Activated naive CD8-positive, alpha-beta T cell (primary cell): ENCODE results near the gene GNAQ.

Experiments
- H3K27ac Mint-ChIP-seq: one replicate; pipeline ENCODE4 v1.8.0; 2021; ENCODE audit warnings: mixed read lengths
- H3K27me3 Mint-ChIP-seq: one replicate; pipeline ENCODE4 v1.8.0; 2021; ENCODE audit warnings: mixed read lengths
- H3K36me3 Mint-ChIP-seq: one replicate; pipeline ENCODE4 v1.8.0; 2021; ENCODE audit warnings: mixed read lengths
- H3K4me1 Mint-ChIP-seq: one replicate; pipeline ENCODE4 v1.8.0; 2021; ENCODE audit warnings: low read depth, mixed read lengths
- H3K4me3 Mint-ChIP-seq: one replicate; pipeline ENCODE4 v1.8.0; 2021; ENCODE audit warnings: mild to moderate bottlenecking, mixed read lengths
- H3K9me3 Mint-ChIP-seq: one replicate; pipeline ENCODE4 v1.8.0; 2021; ENCODE audit warnings: low read depth, mixed read lengths

GNAQ gene

DNA sequence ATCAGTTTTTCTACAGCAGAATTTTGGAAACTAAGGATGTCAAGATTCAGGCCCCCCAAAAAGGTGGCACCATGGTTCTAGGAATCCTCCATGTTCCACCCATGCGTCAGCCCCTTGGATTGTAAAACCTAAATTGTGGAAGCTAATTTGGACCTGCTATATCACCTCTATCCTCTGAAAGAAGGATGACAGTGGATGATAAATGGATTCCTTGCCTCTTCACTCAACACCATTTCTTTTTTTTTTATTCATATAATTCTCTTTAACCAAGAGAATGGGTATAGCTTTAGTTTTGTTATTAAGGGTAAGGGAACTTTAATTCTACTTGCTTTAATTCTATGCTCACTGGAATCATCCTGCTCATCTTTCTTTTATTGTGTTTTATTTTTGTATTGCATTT, 71.8 kb downstream of the GNAQ start:
- no peak overlapping the region for H3K27ac Mint-ChIP-seq
- no peaks in the 10 kb centered on the region for H3K27me3 Mint-ChIP-seq
- no peaks in the 10 kb centered on the region for H3K9me3 Mint-ChIP-seq
- H3K4me3 Mint-ChIP-seq: no peak overlapping the region
- H3K36me3 Mint-ChIP-seq: peaks cover 7% of the 10 kb centered on the region
- H3K4me1 Mint-ChIP-seq: peaks cover 57% of the 10 kb centered on the region

DNA sequence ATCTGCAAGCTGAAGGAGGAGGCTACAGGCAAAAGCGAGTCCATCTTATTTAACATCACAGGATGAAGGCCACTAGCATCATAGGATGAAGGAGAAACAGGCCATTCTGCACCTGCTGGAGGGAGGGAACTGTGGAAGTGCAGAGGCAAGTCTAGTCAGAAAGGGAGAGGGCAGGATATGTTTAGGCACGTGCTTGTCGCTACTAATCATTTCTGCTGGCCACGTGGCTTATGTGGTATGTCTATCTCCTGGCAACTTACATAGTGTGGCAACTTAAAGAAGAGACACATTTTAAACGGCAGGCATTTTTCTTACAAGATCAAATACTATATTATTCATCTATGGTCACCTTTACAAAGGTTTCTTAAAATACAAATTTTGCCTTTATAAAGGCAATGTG, 74.0 kb downstream of the GNAQ start:
- Mint-ChIP-seq H3K36me3 (peaks cover 4% of the 10 kb centered on the region), H3K27ac (peak overlapping the region; percentile 46), H3K4me1 (peaks cover 64% of the 10 kb centered on the region), H3K4me3 (no peak overlapping the region), H3K9me3 (no peaks in the 10 kb centered on the region), H3K27me3 (no peaks in the 10 kb centered on the region)

DNA sequence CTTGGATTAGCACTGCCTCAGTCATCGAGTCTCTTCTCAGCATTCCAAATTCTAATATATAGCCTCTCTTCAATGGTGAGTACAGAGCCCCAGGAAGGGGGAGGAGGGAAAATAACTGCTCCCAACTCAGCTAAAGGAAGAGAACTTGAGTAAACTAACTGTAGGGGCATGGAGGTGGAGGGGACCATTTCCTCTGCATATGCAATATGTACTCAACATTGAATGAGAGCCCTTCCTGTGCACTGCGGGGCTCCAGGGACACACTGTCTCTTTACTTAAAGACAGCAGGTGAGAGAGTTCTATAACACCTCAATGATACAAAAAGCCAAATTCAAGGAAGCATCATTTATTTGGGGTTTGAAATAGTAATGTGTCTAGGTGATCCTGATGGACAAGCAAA, 75.1 kb downstream of the GNAQ start:
- peaks cover 63% of the 10 kb centered on the region for H3K4me1 Mint-ChIP-seq
- H3K27me3 Mint-ChIP-seq: no peaks in the 10 kb centered on the region
- H3K4me3 Mint-ChIP-seq: no peak overlapping the region
- no peaks in the 10 kb centered on the region for H3K9me3 Mint-ChIP-seq
- H3K27ac Mint-ChIP-seq: no peak overlapping the region
- H3K36me3 Mint-ChIP-seq: peaks cover 2% of the 10 kb centered on the region

DNA sequence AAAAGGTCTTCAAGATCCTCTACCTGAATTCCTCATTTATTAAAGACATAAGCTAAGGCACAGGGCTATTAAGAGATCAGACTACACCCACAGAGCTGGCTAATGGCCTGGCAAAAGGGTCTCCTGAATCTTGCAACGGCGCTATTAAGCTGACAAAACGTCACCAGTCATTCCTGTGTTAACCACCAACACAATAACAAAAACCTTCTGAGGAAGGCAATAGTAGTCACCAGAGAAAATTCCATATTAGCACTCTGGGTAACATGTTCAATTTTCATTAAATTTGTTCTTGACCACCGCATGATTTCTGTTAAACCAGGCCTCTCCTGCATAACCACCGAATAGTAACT, 77.0 kb downstream of the GNAQ start:
- Mint-ChIP-seq H3K27ac (no peak overlapping the region), H3K4me1 (peaks cover 65% of the 10 kb centered on the region), H3K36me3 (no peaks in the 10 kb centered on the region), H3K4me3 (no peak overlapping the region), H3K9me3 (no peaks in the 10 kb centered on the region), H3K27me3 (no peaks in the 10 kb centered on the region)

DNA sequence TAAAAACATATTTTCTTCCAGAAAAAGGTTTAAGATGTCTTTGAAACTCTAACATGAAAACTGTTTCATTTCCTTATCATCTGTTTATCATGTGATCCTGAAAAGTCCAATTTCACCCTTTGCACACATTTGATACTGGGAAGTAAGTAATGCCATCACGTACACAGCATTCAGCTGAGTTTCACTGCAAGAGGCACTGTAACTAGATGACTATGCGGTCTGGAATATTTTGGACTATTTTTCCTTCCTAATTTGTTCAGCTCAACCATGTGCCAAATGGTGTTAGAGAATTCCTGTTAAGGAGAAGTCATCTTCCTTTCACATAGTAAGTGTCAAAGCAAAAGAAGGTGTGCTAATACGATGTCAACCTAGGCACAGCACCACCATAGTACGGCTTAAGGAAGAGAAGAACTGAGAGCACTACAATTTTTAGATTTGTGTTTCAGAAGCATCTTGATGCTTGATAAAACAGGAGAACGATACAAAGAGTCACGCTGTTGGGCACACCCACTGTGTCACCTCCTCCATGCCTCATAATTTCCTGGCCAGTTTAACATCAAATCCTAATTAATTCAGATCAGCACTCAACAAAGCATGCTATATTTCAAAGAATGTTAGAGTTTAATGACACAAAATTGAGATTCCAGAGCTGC, 77.5 kb downstream of the GNAQ start:
- Mint-ChIP-seq H3K27me3 (no peaks in the 10 kb centered on the region), H3K4me1 (peaks cover 64% of the 10 kb centered on the region), H3K36me3 (no peaks in the 10 kb centered on the region), H3K4me3 (no peak overlapping the region), H3K9me3 (no peaks in the 10 kb centered on the region), H3K27ac (no peak overlapping the region)

DNA sequence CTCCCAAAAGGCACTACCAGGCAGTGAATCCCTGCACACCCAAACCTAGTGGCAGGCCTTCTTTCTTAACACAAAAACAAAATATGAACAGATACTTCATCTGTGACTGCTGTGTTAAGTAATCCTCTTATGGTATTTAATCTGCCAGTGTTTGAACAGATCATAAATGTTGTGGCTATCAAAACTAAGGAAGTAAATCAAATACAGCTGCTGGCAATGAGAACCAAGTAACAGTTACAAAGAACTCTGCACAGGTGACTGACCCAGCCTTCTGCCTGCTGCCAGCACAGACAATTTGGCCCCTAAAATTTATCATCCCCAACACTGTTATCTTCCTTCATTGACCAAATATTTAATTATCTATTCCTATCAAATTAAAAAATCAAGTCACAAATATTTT, 78.0 kb downstream of the GNAQ start:
- Mint-ChIP-seq H3K27ac (no peak overlapping the region), H3K36me3 (no peaks in the 10 kb centered on the region), H3K9me3 (no peaks in the 10 kb centered on the region), H3K4me3 (no peak overlapping the region), H3K4me1 (peaks cover 65% of the 10 kb centered on the region), H3K27me3 (no peaks in the 10 kb centered on the region)

DNA sequence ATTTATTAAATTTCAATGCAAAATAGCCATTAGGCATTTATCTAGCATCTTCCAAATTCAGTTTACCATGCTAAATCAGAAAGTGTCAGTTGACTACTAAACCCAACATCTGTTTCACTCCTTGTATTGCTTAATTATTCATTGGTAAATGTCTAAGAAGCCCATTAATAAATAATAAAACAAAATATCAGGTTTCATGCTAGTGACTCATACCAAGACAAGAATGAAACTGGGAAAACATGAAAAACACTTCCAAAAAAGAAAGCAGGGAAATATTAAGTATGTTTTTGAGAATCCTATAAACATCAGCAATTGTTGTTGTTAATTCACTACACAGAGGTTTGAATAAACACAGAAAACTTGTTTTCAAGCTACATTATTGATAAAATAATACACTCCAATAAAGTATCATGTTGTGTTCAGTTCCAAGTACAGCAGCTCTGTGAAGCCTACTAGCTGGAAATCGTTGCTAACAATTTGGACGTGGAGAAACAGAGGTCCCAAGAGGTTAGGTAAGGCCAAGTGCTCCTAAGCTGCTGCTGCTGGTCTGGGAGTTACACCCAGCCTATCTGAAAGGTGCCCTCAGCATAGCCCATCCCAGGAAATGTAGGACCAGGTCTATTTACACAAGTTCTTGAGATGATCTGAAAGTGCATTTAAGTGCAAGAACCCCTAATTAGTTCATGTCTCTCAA, 78.8 kb downstream of the GNAQ start:
- Mint-ChIP-seq H3K4me3 (no peak overlapping the region), H3K27ac (no peak overlapping the region), H3K27me3 (no peaks in the 10 kb centered on the region), H3K9me3 (no peaks in the 10 kb centered on the region), H3K4me1 (peaks cover 58% of the 10 kb centered on the region), H3K36me3 (no peaks in the 10 kb centered on the region)

DNA sequence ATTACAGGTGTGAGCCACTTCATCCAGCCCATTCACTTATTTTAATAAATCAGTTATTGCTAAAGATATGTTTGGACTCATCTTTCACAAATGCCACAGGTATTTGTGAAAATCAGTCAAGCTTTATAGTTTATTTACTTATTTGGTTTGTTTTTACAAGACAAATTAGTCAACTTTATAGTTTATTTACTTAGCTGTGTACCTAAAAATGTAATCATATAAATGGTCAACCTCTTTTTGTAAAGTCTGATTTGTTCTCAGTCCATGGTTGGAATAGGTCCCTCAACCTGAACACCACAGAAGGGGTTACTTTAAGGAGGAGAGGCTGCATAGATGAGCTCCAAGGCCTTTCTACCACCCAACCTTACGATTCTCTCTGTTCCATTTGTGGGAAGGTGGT, 80.2 kb downstream of the GNAQ start:
- peaks cover 61% of the 10 kb centered on the region for H3K4me1 Mint-ChIP-seq
- H3K9me3 Mint-ChIP-seq: no peaks in the 10 kb centered on the region
- H3K27me3 Mint-ChIP-seq: no peaks in the 10 kb centered on the region
- no peak overlapping the region for H3K27ac Mint-ChIP-seq
- no peak overlapping the region for H3K4me3 Mint-ChIP-seq
- H3K36me3 Mint-ChIP-seq: no peaks in the 10 kb centered on the region

DNA sequence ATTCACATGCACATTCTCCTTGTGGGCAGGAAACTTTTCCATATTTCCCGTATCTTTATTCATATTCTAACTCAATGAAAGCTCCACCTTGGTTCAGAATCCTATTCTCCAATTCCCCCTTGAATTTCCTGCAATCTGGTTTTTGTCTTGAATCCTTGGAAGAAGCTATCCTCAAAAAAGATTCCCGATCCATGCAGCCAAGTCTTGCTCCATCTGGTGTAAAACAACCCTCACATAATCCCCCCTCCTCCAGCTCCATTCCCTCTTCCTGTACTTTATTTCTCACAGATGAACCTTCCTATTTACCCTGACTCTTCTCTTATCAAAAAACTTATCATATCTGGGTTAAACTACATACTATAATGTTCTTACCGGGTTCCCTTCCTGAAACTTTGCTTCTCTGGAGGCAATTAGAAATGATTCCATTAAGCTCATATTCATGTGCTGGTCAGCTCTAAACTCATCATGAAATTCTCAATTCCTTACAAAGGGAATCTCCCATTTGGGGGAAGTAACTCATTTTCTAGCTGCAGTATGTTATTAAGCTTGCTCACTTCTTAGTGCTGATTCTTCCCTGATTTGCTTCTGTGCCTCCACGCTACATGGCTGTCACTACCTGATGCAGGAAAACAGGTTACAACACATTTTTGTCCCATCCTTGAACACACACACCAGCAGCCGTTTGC, 81.7 kb downstream of the GNAQ start:
- peaks cover 73% of the 10 kb centered on the region for H3K4me1 Mint-ChIP-seq
- no peaks in the 10 kb centered on the region for H3K9me3 Mint-ChIP-seq
- H3K36me3 Mint-ChIP-seq: no peaks in the 10 kb centered on the region
- H3K4me3 Mint-ChIP-seq: no peak overlapping the region
- no peaks in the 10 kb centered on the region for H3K27me3 Mint-ChIP-seq
- no peak overlapping the region for H3K27ac Mint-ChIP-seq

DNA sequence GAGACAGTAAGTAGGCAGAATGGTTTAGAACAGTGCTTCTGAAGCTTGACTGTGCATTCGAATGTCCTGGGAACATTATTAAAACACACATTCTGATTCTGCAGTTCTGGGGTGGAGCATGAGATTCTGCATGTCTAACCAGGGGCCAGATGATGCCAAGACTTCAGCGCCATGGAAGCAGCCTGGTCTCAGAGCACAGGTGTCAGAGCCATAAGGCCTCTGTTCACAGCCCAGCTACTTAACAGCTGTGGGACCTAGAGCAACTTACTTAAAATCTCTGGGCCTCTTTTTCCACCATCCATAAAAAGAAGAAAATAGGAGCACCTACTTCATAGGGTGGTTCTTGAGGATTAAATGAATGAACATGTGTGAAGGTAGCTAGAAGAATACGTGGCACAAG, 84.0 kb downstream of the GNAQ start:
- Mint-ChIP-seq H3K36me3 (peaks cover 2% of the 10 kb centered on the region), H3K27ac (no peak overlapping the region), H3K4me1 (peaks cover 71% of the 10 kb centered on the region), H3K4me3 (no peak overlapping the region), H3K9me3 (no peaks in the 10 kb centered on the region), H3K27me3 (no peaks in the 10 kb centered on the region)

DNA sequence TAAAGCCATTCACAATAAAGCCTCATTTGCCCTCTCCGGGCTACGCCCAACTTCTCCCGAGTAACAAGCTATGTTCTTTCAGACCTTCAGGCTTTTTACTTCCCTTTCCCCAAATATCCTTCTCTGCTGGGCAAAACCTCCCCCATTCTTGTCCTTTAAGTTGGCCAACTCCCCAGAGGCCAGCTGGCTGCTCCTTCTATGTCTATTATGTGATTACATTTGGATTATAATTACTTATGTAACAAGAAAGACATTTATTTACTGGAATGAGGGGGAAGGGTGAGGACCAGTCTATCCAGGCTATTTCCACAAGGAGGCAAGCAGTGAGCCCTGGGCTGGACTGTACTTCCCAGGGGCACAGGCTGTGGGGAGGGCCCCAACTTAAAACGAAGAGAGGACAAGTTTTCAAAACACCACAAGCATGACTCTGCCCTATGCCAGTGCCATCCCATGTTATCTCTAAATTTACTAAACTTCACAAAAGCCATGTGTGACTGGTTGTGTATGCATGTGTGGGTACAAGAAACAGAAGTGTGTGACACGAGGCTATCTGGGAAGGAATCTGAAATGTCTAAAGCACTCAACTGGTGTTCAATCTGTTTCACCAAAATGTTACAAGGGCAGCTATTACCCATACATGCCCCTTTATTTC, 84.5 kb downstream of the GNAQ start:
- peaks cover 72% of the 10 kb centered on the region for H3K4me1 Mint-ChIP-seq
- H3K27ac Mint-ChIP-seq: peak overlapping the region; percentile 31
- H3K27me3 Mint-ChIP-seq: no peaks in the 10 kb centered on the region
- H3K9me3 Mint-ChIP-seq: no peaks in the 10 kb centered on the region
- H3K36me3 Mint-ChIP-seq: peaks cover 2% of the 10 kb centered on the region
- H3K4me3 Mint-ChIP-seq: no peak overlapping the region

DNA sequence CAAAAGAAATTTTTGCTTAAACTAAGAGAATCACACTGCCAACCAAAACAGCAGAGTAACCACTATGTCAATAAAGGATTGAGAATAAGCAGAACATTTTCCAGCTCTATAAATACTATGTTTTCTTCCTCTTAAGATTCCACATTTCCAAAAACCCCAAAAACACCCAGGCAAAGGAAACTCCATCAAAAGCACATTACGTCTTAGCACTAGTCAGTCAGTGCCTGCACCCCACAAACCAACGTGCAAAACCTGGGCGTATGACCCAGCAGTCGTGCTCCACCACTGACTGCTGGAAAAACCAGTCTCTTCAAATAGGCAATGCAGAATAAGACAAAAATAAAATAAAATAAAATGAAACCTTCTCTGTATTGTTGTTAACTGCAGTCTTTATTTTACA, 85.3 kb downstream of the GNAQ start:
- Mint-ChIP-seq H3K4me3 (no peak overlapping the region), H3K9me3 (no peaks in the 10 kb centered on the region), H3K4me1 (peaks cover 70% of the 10 kb centered on the region), H3K27me3 (no peaks in the 10 kb centered on the region), H3K36me3 (peaks cover 4% of the 10 kb centered on the region), H3K27ac (no peak overlapping the region)

DNA sequence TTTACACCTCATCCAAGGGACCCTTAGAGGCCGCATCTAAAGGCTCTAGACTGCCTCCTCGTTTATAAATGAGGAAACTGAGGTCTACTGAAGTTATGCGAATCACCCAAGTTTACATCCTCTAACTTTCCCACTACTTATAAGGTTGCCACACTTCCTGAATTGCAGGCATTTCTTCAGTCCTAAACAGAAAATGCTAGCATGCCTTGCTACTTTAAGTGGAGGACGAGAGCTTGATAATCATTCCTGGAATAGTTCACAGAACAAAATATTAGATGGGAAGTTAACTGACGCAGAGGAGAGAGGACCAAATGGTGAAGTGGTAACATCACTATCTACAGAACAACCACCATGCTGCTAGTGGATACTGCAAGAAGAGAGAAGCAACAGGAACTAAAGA, 85.8 kb downstream of the GNAQ start:
- Mint-ChIP-seq H3K36me3 (peaks cover 4% of the 10 kb centered on the region), H3K4me3 (no peak overlapping the region), H3K27me3 (no peaks in the 10 kb centered on the region), H3K9me3 (no peaks in the 10 kb centered on the region), H3K27ac (no peak overlapping the region), H3K4me1 (peaks cover 70% of the 10 kb centered on the region)

DNA sequence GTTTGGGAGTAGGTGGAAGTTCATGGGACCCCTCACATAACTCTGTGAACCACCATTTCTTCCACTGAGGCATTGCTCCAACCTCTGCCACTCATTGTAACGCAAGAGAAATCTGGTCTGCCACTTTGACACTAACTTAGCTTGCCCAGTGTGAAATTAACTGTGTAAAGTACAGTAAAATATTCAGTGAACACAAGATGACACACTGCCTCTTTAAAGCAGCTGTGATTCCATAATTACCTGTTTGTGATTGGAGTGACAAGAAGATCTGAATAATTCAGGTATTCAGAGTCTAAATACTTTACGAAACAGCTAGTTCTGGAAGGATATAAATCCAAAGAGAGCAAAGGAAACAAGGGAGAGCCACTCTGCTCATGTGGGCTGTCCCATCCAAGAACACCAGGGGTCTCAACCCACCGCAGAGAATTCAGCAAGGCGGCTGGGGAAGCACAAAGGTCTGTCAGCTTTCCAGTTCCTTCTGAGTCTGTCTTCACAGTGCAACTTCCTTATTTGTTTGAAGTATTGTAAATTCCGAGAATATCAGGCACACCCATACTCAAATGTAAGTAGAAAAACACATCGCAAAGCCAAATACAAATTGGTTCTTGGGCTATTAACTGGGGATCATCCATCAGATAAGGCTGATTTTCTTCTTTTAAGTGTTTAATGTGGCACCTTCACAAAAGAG, 86.9 kb downstream of the GNAQ start:
- H3K27me3 Mint-ChIP-seq: no peaks in the 10 kb centered on the region
- H3K4me3 Mint-ChIP-seq: peak overlapping the region; percentile 58
- H3K27ac Mint-ChIP-seq: peak overlapping the region; percentile 73
- peaks cover 4% of the 10 kb centered on the region for H3K36me3 Mint-ChIP-seq
- peaks cover 66% of the 10 kb centered on the region for H3K4me1 Mint-ChIP-seq
- H3K9me3 Mint-ChIP-seq: no peaks in the 10 kb centered on the region

DNA sequence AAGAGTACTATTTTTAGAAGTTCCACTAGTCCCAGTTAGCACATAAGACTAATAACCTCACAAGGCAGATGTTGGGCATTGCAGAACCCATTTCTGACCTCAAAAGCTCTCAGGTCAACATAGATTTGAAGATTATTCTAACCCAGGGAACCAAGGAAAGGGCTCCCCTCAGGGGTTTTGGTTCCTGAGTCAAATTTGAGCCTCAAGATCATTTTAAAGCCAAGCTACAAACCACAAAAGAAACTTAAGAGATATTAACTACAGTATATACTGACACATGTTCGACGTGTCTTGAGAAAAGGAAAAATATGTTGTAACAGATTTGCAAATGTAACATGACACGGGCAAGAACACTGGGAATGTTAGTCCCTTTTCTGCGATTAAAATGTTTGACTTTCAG, 88.6 kb downstream of the GNAQ start:
- Mint-ChIP-seq H3K4me1 (peaks cover 67% of the 10 kb centered on the region), H3K4me3 (no peak overlapping the region), H3K27me3 (no peaks in the 10 kb centered on the region), H3K36me3 (peaks cover 6% of the 10 kb centered on the region), H3K9me3 (no peaks in the 10 kb centered on the region), H3K27ac (no peak overlapping the region)
